ENCODE data around the gene ATAD3C. TPM values are rescaled to one million over a fixed set of nuclear protein-coding genes. Genes with fewer than 3 reads are reported as not detected.
A peak's percentile ranks its signal among the peaks of the same experiment; 100 is the strongest.

Gene ATAD3C
- total and polyA plus RNA-seq, 2 experiments from 2014 or later = 0.45 to 1.3 TPM

GRCh38 chr1:1432951-1433803 is 16.3 kb upstream of the ATAD3C start:
- peak overlapping the region; percentile 72 for H3K4me3 Mint-ChIP-seq
- peak; percentile 71 for DNase-seq (ENCODE audit: low spot score)

GRCh38 chr1:1433804-1434130 is 15.7 kb upstream of the ATAD3C start:
- H3K4me1 Mint-ChIP-seq = peaks cover 39% of the 10 kb centered on the region
- H3K4me1 ChIP-seq (ENCODE audit: insufficient read depth) = peaks cover 39% of the 10 kb centered on the region
- no peak for DNase-seq (ENCODE audit: low spot score)
- H3F3A ChIP-seq (replicated peaks; ENCODE audit: low read depth) = peaks cover 25% of the 10 kb centered on the region
- H4K20me1 ChIP-seq (replicated peaks; ENCODE audit: insufficient read depth) = no peaks in the 10 kb centered on the region
- 0 out of 2 replicates have a peak overlapping the region, but pooled peaks have one; percentile 44 for H3K27ac Mint-ChIP-seq
- peaks cover 23% of the 10 kb centered on the region for H3K27me3 Mint-ChIP-seq (ENCODE audit: insufficient read depth, low read depth, poor library complexity)
- peak overlapping the region; percentile 88 for H3K4me2 ChIP-seq
- H3K4me3 Mint-ChIP-seq = peak overlapping the region; percentile 72; the same call in 2 of the 3 replicates
- 0 out of 2 replicates have a peak, but pooled peaks cover 2% of the 10 kb centered on the region for H3K79me2 ChIP-seq (replicated peaks; ENCODE audit: insufficient read depth)
- H2AFZ ChIP-seq = no peak overlapping the region
- no peaks in the 10 kb centered on the region for H3K27me3 ChIP-seq (ENCODE audit: insufficient read depth)
- peak overlapping the region; percentile 81; the same call in 1 of the 2 replicates for H3K27ac ChIP-seq (ENCODE audit: low read depth)
- H3K36me3 ChIP-seq (ENCODE audit: insufficient read depth) = no peaks in the 10 kb centered on the region
- peaks cover 5% of the 10 kb centered on the region for H3K9me3 Mint-ChIP-seq
- H3K4me3 ChIP-seq = peak overlapping the region; percentile 68
- no peaks in the 10 kb centered on the region for H3K9me2 ChIP-seq (ENCODE audit: insufficient read depth)
- H3K36me3 Mint-ChIP-seq (ENCODE audit: low read depth) = no peaks in the 10 kb centered on the region
- peak; percentile 2 for ATAC-seq
- TF ChIP-seq JUNB (IDR thresholded peaks at IDR 0.05; ENCODE audit: unreplicated experiment) = no peak

More at GRCh38 chr1:1432951-1433803, 16.3 kb upstream of the ATAD3C start:
- Histone ChIP-seq H3K27ac (ENCODE audit: low read depth) (peak overlapping the region; percentile 81; the same call in 1 of the 2 replicates), H3K4me2 (peak overlapping the region; percentile 88), H4K20me1 (replicated peaks; ENCODE audit: insufficient read depth) (no peaks in the 10 kb centered on the region), H3K27me3 (ENCODE audit: insufficient read depth) (no peaks in the 10 kb centered on the region), H2AFZ (no peak overlapping the region), H3K9me2 (ENCODE audit: insufficient read depth) (no peaks in the 10 kb centered on the region), H3K79me2 (replicated peaks; ENCODE audit: insufficient read depth) (0 out of 2 replicates have a peak, but pooled peaks cover 2% of the 10 kb centered on the region), H3K4me3 (peak overlapping the region; percentile 68), H3F3A (replicated peaks; ENCODE audit: low read depth) (peaks cover 31% of the 10 kb centered on the region), H3K4me1 (ENCODE audit: insufficient read depth) (peaks cover 39% of the 10 kb centered on the region), H3K36me3 (ENCODE audit: insufficient read depth) (no peaks in the 10 kb centered on the region)
- ATAC-seq = peak; percentile 26
- TF ChIP-seq ZNF114 (CRISPR knock-in tag; IDR thresholded peaks at IDR 0.05) (no peak), CREB1 (CRISPR knock-in tag; IDR thresholded peaks at IDR 0.05; ENCODE audit: low read depth) (no peak)
- Mint-ChIP-seq H3K27me3 (ENCODE audit: insufficient read depth, low read depth, poor library complexity) (peaks cover 27% of the 10 kb centered on the region), H3K4me1 (peaks cover 43% of the 10 kb centered on the region), H3K9me3 (peaks cover 10% of the 10 kb centered on the region), H3K36me3 (ENCODE audit: low read depth) (peaks cover 4% of the 10 kb centered on the region; the same call in 2 of the 3 replicates), H3K27ac (peak overlapping the region; percentile 62; the same call in 1 of the 2 replicates)

- Mint-ChIP-seq H3K9me3 (peaks cover 5% of the 10 kb centered on the region; the same call in 1 of the 3 replicates), H3K27ac (no peak overlapping the region), H3K36me3 (ENCODE audit: low read depth) (no peaks in the 10 kb centered on the region), H3K27me3 (ENCODE audit: insufficient read depth, low read depth, poor library complexity) (peaks cover 19% of the 10 kb centered on the region), H3K4me3 (peak overlapping the region; percentile 72), H3K4me1 (peaks cover 39% of the 10 kb centered on the region)
- Histone ChIP-seq H3K36me3 (ENCODE audit: insufficient read depth) (no peaks in the 10 kb centered on the region), H3K4me2 (peak overlapping the region; percentile 88), H3K9me2 (ENCODE audit: insufficient read depth) (no peaks in the 10 kb centered on the region), H2AFZ (no peak overlapping the region), H3K79me2 (replicated peaks; ENCODE audit: insufficient read depth) (0 out of 2 replicates have a peak, but pooled peaks cover 2% of the 10 kb centered on the region), H3K27ac (ENCODE audit: low read depth) (peak overlapping the region; percentile 63), H3K27me3 (ENCODE audit: insufficient read depth) (no peaks in the 10 kb centered on the region), H3F3A (replicated peaks; ENCODE audit: low read depth) (peaks cover 25% of the 10 kb centered on the region), H4K20me1 (replicated peaks; ENCODE audit: insufficient read depth) (no peaks in the 10 kb centered on the region), H3K4me1 (ENCODE audit: insufficient read depth) (peaks cover 39% of the 10 kb centered on the region), H3K4me3 (peak overlapping the region; percentile 68)
- ATAC-seq = peak; percentile 33
- peak; percentile 72 for DNase-seq (ENCODE audit: low spot score)
- TF ChIP-seq CREB1 (CRISPR knock-in tag; IDR thresholded peaks at IDR 0.05; ENCODE audit: low read depth) (no peak), ETS1 (IDR thresholded peaks at IDR 0.05) (0 out of 2 replicates have a peak, but pooled peaks have one; percentile 26), EZH2 (IDR thresholded peaks at IDR 0.05; ENCODE audit: low read depth, unreplicated experiment) (no peak), CTCF (conservative IDR thresholded peaks at IDR 0.05; ENCODE audit: low read depth in 2 of 2) (no peak)
These were observed 15.2 kb upstream of the ATAD3C start for GRCh38 chr1:1434131-1434823.

Data from GM23338 (cell line).